HAP-1 (cell line): ENCODE results near the gene CNPY1.

ENCODE experiments used
- DNase-seq, 2 experiments: peaks; one replicate each; pipeline ENCODE4 v3.0.0-alpha.2; 2016 to 2020; ENCODE audit warnings: low spot score in 2 of 2
- H3K27me3 ChIP-seq: fragments of 250-450 bp; sonication (Bioruptor Pico); 2 replicates; pipeline ENCODE4 v1.5.1; 2020; ENCODE audit warnings: low read depth, mild to moderate bottlenecking, moderate library complexity
- H3K36me3 ChIP-seq: fragments of 250-450 bp; sonication (Bioruptor Pico); replicated peaks from 2 replicates; pipeline ENCODE4 v1.5.1; 2020; ENCODE audit warnings: mild to moderate bottlenecking
- H3K4me1 ChIP-seq: fragments of 250-450 bp; sonication (Bioruptor Pico); 2 replicates; pipeline ENCODE4 v1.5.1; 2020; ENCODE audit warnings: mild to moderate bottlenecking
- H3K4me3 ChIP-seq: fragments of 250-450 bp; sonication (Bioruptor Pico); 2 replicates; pipeline ENCODE4 v1.5.1; 2020; ENCODE audit warnings: mild to moderate bottlenecking, moderate library complexity
- H3K9me3 ChIP-seq: fragments of 250-450 bp; sonication (Bioruptor Pico); 2 replicates; pipeline ENCODE4 v1.5.1; 2020; ENCODE audit warnings: mild to moderate bottlenecking, moderate library complexity
- in situ Hi-C: fragments of 300-500 bp; cut with MboI; formaldehyde crosslinking; loops from 3 replicates; pipeline ENCODE4 v1.14.3; 2020; ENCODE audit warnings: low sequenced_read_pairs, inconsistent platforms, mixed read lengths

Gene CNPY1

GRCh38 chr7:155584763-155585531 lies 38.6 kb upstream of the CNPY1 start:
- DNase-seq, result no peak
- no peaks in the 10 kb centered on the region for H3K4me1 ChIP-seq
- no peaks in the 10 kb centered on the region for H3K36me3 ChIP-seq
- in situ Hi-C loops, result no loop called here
- peaks cover 2% of the 10 kb centered on the region for H3K27me3 ChIP-seq
- H3K9me3 ChIP-seq, result no peaks in the 10 kb centered on the region
- no peak overlapping the region for H3K4me3 ChIP-seq

GRCh38 chr7:155584261-155584660 lies 37.9 kb upstream of the CNPY1 start:
- DNase-seq, result no peak
- Histone ChIP-seq H3K4me3 (no peak overlapping the region), H3K27me3 (peaks cover 2% of the 10 kb centered on the region), H3K4me1 (no peaks in the 10 kb centered on the region), H3K9me3 (no peaks in the 10 kb centered on the region), H3K36me3 (no peaks in the 10 kb centered on the region)
- in situ Hi-C loops, result no loop called here

DNA sequence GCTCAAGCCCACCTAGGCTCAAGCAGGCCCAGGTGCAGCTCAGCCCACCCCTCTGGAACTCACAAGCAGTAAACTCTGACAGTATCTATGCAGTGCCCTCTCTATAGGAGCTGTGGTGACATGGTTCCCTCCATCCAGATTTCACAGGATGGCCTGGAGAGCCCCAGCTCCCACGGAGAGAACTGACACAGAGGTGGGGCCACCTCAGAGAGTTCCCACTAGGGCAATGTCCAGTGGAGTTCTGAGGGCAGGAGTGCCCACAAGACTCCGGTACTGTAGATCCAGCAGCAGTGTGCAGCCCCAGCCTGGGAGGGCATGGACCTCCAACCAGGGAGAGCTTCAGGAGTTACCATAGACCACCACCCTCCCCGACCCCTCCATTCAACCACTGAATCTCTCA lies 37.3 kb upstream of the CNPY1 start:
- in situ Hi-C loops, result no loop called here
- DNase-seq, result no peak
- no peaks in the 10 kb centered on the region for H3K36me3 ChIP-seq
- no peaks in the 10 kb centered on the region for H3K4me1 ChIP-seq
- no peak overlapping the region for H3K4me3 ChIP-seq
- peaks cover 2% of the 10 kb centered on the region for H3K27me3 ChIP-seq
- H3K9me3 ChIP-seq, result no peaks in the 10 kb centered on the region

DNA sequence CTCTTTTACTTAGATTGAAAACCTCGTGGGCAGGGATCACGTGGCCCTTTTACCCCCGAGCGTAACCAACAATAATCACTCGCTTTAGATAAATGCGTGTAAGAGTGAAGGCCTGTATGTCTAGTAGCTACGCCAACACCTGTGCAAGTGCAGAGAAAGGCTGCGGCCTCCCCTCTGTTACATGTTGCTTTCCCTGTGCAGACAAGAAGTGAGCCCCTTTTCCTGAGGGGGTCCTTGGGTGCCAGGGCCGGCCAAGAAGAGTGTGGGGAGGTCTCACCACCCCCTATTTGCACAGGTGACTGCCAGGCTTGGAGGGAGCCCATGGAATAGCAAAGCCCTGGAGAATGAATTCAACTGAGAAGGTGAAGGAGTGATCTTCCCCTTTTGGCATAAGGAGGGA lies 35.6 kb upstream of the CNPY1 start:
- H3K4me3 ChIP-seq, result no peak overlapping the region
- no peaks in the 10 kb centered on the region for H3K36me3 ChIP-seq
- no peaks in the 10 kb centered on the region for H3K9me3 ChIP-seq
- in situ Hi-C loops, result no loop called here
- DNase-seq, result no peak
- no peaks in the 10 kb centered on the region for H3K4me1 ChIP-seq
- H3K27me3 ChIP-seq, result peaks cover 2% of the 10 kb centered on the region

GRCh38 chr7:155581107-155581830 lies 34.9 kb upstream of the CNPY1 start:
- Histone ChIP-seq H3K4me3 (no peak overlapping the region), H3K27me3 (peaks cover 2% of the 10 kb centered on the region), H3K36me3 (no peaks in the 10 kb centered on the region), H3K4me1 (no peaks in the 10 kb centered on the region), H3K9me3 (no peaks in the 10 kb centered on the region)
- DNase-seq, result no peak
- in situ Hi-C loops, result no loop called here

GRCh38 chr7:155580367-155580766 lies 34.0 kb upstream of the CNPY1 start:
- in situ Hi-C loops, result no loop called here
- DNase-seq, result no peak
- no peak overlapping the region for H3K4me3 ChIP-seq
- peaks cover under 1% of the 10 kb centered on the region for H3K27me3 ChIP-seq
- no peaks in the 10 kb centered on the region for H3K4me1 ChIP-seq
- no peaks in the 10 kb centered on the region for H3K9me3 ChIP-seq
- no peaks in the 10 kb centered on the region for H3K36me3 ChIP-seq

DNA sequence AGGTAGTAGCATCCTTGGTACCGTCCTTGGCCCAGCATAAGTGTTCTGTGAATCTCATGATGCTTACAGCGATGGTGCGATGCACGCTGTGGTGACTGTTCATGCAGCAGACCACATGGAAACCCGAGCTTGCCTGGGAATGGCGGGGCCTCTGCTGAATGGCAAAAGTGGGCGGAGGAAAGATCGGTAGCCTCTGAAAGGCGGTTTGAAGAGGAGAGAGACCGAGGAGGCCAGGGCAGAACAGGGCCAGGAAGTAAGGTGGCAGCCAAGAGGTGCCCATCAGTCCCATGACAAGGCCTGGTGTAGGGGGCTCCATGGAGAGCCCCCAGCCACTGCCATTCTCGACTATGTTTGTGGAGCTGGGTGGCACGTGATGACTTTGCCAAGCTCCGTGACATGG lies 33.2 kb upstream of the CNPY1 start:
- Histone ChIP-seq H3K4me1 (no peaks in the 10 kb centered on the region), H3K36me3 (no peaks in the 10 kb centered on the region), H3K27me3 (no peaks in the 10 kb centered on the region; the same call in none of the 2 replicates), H3K9me3 (no peaks in the 10 kb centered on the region), H3K4me3 (no peak overlapping the region)
- in situ Hi-C loops, result no loop called here
- DNase-seq, result no peak

DNA sequence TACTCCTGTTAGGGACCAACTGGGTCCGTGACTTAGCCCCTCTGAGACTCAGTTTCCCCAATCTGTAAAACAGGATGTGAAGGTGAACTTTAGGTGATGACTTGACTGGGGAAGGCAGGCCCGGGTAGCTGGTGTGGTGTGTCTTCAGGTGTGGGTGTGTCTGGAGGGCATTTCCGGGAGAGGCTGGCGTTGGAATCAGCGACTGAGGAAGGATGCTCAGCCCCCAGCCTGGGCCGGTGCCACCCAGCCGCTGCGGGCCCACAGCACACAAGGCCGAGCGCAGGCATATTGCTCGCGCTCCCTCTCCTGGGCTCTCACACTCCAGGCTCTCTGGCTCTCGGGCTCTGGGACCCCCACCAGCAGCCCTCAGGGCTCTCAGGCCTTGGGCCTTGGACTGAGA lies 31.7 kb upstream of the CNPY1 start:
- no peak for DNase-seq
- Histone ChIP-seq H3K4me1 (no peaks in the 10 kb centered on the region), H3K9me3 (no peaks in the 10 kb centered on the region), H3K36me3 (no peaks in the 10 kb centered on the region), H3K27me3 (no peaks in the 10 kb centered on the region; the same call in 1 of the 2 replicates), H3K4me3 (no peak overlapping the region)
- in situ Hi-C loops, result no loop called here

DNA sequence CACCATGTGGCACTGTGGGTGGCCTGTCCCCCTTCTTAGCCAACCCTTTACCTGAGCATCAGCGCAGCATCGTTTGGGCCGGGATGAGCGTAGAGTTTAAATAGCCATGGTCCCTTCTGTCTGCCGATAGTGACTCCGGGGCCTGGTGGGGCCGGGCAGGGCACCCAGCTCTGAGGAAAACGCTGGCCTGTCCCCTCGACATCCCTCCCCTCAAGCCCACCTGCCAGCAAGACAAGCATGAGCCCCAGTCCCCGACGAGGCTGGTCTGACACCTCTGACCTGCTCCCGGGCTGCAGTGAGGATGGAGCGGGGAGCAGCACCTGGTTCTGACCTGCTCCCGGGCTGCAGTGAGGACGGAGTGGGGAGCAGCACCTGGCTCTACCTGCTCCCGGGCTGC lies 31.1 kb upstream of the CNPY1 start:
- Histone ChIP-seq H3K4me1 (no peaks in the 10 kb centered on the region), H3K36me3 (no peaks in the 10 kb centered on the region), H3K27me3 (no peaks in the 10 kb centered on the region; the same call in 1 of the 2 replicates), H3K9me3 (no peaks in the 10 kb centered on the region), H3K4me3 (no peak overlapping the region)
- in situ Hi-C loops, result no loop called here
- no peak for DNase-seq

- no peak overlapping the region for H3K4me3 ChIP-seq
- H3K9me3 ChIP-seq, result no peaks in the 10 kb centered on the region
- no peaks in the 10 kb centered on the region for H3K27me3 ChIP-seq
- in situ Hi-C loops, result no loop called here
- H3K36me3 ChIP-seq, result no peaks in the 10 kb centered on the region
- no peaks in the 10 kb centered on the region for H3K4me1 ChIP-seq
- no peak for DNase-seq
These were observed 30.6 kb upstream of the CNPY1 start for GRCh38 chr7:155576900-155577508.

GRCh38 chr7:155576416-155576815 lies 30.1 kb upstream of the CNPY1 start:
- H3K4me1 ChIP-seq, result no peaks in the 10 kb centered on the region

GRCh38 chr7:155574556-155575290 lies 28.4 kb upstream of the CNPY1 start:
- no peaks in the 10 kb centered on the region for H3K36me3 ChIP-seq
- no peak overlapping the region for H3K4me3 ChIP-seq
- in situ Hi-C loops, result no loop called here
- no peaks in the 10 kb centered on the region for H3K4me1 ChIP-seq
- H3K27me3 ChIP-seq, result no peaks in the 10 kb centered on the region
- H3K9me3 ChIP-seq, result no peaks in the 10 kb centered on the region
- DNase-seq, result no peak

More at GRCh38 chr7:155576416-155576815, 30.1 kb upstream of the CNPY1 start:
- in situ Hi-C loops, result no loop called here
- no peak for DNase-seq
- no peaks in the 10 kb centered on the region for H3K27me3 ChIP-seq
- no peak overlapping the region for H3K4me3 ChIP-seq
- no peaks in the 10 kb centered on the region for H3K9me3 ChIP-seq
- no peaks in the 10 kb centered on the region for H3K36me3 ChIP-seq

DNA sequence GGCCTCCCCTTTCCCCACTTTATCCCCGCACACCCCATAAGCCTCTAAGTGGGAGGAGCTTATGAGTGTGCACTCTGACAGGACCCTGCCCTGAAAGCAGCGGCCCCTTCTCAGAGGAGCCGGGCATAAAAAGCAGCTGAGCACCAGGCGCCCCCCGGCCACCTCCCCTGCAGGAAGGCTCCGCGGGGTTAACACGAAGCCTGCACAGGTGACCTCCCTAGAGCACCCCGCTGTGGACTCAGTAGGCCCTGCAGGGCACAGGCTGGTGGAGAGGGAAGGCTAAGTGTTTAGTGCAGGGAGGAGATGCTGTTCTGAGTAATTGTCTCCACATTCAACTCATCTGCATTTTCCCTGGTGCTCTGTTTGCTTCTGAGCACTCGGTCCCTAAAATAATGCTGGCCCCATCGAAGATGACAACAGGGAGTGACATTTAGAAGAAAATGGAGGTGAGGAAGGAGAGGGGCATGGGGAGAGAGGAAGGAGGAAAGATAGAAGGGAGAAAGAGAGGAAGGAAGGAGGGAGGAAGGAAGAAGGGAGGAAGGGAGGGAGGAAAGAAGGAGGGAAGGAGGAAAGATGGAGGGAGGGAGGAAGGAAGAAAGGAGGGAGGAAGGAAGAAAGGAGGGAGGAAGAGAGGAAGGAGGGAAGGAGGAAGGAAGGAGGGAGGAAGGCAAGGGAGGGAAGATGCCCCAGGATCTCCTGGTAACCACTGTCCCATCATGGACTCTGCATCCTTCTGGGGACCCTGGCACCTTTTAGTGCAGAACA lies 25.4 kb upstream of the CNPY1 start:
- H3K36me3 ChIP-seq, result no peaks in the 10 kb centered on the region
- in situ Hi-C loops, result no loop called here
- H3K9me3 ChIP-seq, result no peaks in the 10 kb centered on the region
- no peak for DNase-seq
- no peaks in the 10 kb centered on the region for H3K4me1 ChIP-seq
- H3K4me3 ChIP-seq, result no peak overlapping the region
- no peaks in the 10 kb centered on the region for H3K27me3 ChIP-seq
